Stomach (tissue), 4 donors: ENCODE data around the gene PITPNM1.

Experiments used
- EP300 ChIP-seq: sonication (generic); formaldehyde crosslinking; IDR thresholded peaks from one replicate; pipeline ENCODE4 v1.6.1; 2017; ENCODE audit warnings: antibody characterized with exemption
- POLR2A ChIP-seq, 4 donors: fragments of 450-650 bp; IDR thresholded peaks; one replicate each; pipeline ENCODE4 v1.6.1; 2016; ENCODE audit warnings: antibody characterized with exemption in 4 of 4, control low read depth in 2 of 4, mild to moderate bottlenecking in 1 of 4, moderate library complexity in 1 of 4
- TF ChIP-seq, protein P1 (sequence below), 7 experiments: fragments of 450-650 bp in 4 of 7; fragments of 200-600 bp in 3 of 7; sonication (generic) in 3 of 7; IDR thresholded peaks; one replicate each; pipeline ENCODE4 v1.5.1; 2016 to 2019; ENCODE audit warnings: antibody characterized with exemption in 7 of 7, control low read depth in 2 of 7, mild to moderate bottlenecking in 1 of 7

DNA sequence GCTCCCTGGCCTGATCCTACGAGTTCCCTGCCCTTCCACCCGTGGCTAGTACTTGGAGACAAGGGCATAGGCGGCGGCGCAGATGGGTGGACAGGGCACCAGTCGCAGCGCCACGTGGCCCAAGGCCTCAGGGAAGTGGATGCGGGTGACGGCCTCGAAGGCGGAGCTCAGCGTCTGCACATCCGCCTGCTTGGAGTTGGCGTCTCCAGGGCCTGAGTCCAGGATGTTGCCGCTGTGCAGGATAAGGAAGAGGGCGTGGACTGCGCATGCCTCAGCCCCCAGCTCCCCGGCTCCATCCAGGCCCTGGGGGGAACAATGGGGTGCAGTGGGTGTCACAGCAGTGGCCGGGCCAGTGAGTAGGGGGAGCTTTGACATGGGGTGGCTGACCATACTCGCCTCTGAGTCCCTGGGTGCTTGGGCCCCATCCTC lies 6.6 kb downstream of the PITPNM1 start:
- TF ChIP-seq POLR2A (IDR thresholded peaks at IDR 0.05): no peak
- TF ChIP-seq, protein P1, sequence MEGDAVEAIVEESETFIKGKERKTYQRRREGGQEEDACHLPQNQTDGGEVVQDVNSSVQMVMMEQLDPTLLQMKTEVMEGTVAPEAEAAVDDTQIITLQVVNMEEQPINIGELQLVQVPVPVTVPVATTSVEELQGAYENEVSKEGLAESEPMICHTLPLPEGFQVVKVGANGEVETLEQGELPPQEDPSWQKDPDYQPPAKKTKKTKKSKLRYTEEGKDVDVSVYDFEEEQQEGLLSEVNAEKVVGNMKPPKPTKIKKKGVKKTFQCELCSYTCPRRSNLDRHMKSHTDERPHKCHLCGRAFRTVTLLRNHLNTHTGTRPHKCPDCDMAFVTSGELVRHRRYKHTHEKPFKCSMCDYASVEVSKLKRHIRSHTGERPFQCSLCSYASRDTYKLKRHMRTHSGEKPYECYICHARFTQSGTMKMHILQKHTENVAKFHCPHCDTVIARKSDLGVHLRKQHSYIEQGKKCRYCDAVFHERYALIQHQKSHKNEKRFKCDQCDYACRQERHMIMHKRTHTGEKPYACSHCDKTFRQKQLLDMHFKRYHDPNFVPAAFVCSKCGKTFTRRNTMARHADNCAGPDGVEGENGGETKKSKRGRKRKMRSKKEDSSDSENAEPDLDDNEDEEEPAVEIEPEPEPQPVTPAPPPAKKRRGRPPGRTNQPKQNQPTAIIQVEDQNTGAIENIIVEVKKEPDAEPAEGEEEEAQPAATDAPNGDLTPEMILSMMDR (IDR thresholded peaks at IDR 0.05): no peak
- no peak for TF ChIP-seq EP300
